C4-2B (cell line): ENCODE results near the gene GPR162.
"Not testable (repeated sequence)": the region's sequence is repeated elsewhere in the genome, so short reads cannot be mapped to it uniquely, and the experiment has no call there.

Experiments used
- H3K27ac ChIP-seq: fragments of 450-650 bp; 2 replicates; pipeline ENCODE4 v1.5.1; 2017
- ZFX ChIP-seq: fragments of 450-650 bp; IDR thresholded peaks from 2 replicates; pipeline ENCODE4 v1.6.1; 2017
- TF ChIP-seq, protein P1 (sequence below): fragments of 450-650 bp; conservative IDR thresholded peaks from 2 replicates; pipeline ENCODE4 v1.5.1; 2017; ENCODE audit warnings: mild to moderate bottlenecking

The GPR162 gene

DNA sequence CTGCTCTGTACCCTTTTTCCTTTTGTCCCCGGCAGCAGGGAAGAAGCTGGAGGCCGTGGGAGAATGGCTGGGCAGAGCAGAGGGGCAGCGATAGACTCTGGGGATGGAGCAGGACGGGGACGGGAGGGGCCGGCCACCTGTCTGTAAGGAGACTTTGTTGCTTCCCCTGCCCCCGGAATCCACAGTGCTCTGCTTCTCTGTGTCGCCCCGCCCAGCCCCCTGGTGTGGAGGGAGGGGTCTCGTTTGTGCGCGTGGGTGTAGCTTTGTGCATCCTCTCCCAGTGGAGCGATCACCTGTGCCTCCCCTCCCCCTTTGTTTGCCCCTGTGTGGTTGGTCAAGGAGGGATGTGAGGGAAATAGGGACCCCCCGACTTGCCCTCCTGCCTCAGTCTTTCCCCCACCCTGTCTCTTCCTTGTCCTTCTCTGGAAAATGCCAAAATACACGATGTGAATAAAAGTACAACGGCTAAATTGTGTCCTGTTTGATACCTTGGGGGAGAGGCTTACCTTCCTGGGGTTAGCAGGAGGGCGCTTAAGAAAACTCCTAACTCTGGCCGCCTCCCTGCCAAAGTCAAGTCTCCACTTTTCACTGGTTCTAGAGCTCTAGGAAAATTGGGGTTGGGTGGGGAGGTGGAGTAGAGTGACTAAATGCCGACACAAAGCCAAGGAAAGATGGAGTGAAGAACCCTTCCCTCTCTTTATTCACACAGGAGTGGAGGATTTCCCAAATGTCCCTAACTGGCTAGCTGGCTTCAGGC is 44.7 kb downstream of the GPR162 start:
- TF ChIP-seq ZFX: no peak
- TF ChIP-seq, protein P1, sequence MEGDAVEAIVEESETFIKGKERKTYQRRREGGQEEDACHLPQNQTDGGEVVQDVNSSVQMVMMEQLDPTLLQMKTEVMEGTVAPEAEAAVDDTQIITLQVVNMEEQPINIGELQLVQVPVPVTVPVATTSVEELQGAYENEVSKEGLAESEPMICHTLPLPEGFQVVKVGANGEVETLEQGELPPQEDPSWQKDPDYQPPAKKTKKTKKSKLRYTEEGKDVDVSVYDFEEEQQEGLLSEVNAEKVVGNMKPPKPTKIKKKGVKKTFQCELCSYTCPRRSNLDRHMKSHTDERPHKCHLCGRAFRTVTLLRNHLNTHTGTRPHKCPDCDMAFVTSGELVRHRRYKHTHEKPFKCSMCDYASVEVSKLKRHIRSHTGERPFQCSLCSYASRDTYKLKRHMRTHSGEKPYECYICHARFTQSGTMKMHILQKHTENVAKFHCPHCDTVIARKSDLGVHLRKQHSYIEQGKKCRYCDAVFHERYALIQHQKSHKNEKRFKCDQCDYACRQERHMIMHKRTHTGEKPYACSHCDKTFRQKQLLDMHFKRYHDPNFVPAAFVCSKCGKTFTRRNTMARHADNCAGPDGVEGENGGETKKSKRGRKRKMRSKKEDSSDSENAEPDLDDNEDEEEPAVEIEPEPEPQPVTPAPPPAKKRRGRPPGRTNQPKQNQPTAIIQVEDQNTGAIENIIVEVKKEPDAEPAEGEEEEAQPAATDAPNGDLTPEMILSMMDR: no peak
- peak overlapping the region; percentile 100 for H3K27ac ChIP-seq

DNA sequence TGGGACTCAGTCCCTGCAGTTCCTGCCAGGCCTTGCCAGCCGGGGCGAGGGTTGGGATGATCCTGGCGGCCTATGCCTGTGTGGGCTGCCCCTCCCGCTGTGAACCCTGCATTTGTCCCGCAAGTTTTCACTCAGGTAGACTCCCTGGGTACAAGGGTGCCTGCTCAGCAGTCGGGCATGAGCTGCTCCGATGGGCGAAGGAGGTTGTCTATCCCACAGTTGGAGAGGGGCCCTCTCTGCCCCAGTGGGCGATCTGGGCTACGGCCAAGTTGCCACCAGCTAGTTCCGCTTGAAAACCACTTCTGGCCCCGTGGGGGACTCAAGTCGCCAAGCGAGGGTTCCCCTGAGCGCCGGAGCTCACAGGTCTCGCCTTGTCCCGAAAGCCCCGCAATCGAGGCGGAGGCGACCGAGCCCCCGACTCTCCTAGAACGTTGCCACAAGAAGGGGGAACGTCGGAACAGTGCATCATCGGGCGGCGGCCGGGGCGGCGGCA is 45.3 kb downstream of the GPR162 start:
- peak overlapping the region; percentile 100 for H3K27ac ChIP-seq
- TF ChIP-seq ZFX: no peak
- TF ChIP-seq, protein P1: no peak

DNA sequence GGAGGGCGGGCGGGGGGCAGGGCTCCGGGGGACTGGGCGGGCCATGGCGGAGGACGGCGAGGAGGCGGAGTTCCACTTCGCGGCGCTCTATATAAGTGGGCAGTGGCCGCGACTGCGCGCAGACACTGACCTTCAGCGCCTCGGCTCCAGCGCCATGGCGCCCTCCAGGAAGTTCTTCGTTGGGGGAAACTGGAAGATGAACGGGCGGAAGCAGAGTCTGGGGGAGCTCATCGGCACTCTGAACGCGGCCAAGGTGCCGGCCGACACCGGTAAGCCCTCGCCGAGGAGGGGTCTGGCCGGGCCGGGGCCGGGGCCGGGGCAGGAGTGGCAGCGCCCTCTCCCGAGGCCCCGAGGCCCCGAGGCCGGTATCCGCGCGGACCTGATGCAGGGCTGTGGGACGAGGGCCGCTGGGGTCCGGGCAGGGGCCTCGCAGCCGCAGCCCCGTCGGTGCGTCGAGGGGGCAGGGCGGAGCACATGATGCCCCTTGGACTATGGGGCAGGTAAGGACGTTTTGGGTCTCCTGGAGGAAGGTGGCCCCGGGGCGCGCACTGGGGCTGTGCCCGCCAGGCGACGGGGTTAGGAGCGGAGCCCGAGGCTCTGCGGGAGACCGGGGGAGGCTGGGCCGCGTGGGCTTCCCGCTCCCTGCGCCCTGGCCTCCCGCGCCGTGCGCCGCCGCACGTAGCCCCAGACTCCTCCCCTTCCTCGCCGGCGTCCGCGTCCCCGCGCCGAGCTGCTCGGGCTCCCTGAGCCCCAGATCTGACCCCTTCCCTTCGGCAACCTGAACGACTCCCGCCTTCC is 46.0 kb downstream of the GPR162 start, which contains the start of gene TPI1:
Gene TPI1, plus strand, starts transcription at position 119 of the 798 bp plus-strand sequence. Its CDS starts 36 bp downstream, at position 155.
- TF ChIP-seq ZFX: peak; percentile 83
- TF ChIP-seq, protein P1: no peak
- H3K27ac ChIP-seq: peak within 1 kb of the TSS; percentile 100

DNA sequence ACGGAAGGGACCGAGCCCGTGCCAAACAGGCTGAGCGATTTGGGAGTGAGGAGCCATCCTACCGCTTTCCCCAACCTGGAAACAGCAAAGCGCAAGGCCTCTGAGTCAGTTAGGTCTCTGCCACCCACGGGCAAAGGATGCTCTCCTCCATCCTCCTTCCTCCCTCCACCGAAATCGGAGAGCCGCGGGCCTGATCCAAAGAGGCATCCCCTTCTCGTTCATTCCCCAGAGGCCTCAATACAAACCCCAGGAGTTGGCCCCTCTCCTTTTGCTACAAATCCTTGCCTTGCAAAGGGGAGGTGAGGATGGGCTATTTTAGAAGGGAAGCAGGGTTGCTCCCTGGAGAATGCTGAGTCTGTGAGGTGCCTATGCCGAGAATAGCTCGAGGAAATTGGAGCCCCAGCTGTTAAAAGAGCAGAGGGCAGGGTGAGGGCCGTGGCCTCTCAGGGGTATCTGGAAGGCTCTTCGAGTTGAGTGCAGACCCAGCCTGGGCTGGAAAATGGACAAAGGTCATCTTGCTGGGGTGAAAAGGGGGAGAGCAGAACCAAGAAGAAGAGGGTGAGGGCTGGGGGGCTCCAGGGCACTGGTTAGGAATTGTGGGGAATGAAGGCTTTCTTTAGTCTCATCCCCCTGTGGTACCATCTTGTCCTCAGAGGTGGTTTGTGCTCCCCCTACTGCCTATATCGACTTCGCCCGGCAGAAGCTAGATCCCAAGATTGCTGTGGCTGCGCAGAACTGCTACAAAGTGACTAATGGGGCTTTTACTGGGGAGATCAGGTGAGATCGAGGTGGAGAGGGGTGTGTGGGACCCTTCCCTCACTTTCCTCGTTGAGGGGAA is 46.8 kb downstream of the GPR162 start:
- H3K27ac ChIP-seq: peak overlapping the region; percentile 100

GRCh38 chr12:6869049-6870021 is 47.7 kb downstream of the GPR162 start:
- TF ChIP-seq ZFX: no peak
- TF ChIP-seq, protein P1: peak; percentile 96
- peak overlapping the region; percentile 100 for H3K27ac ChIP-seq

More for the DNA sequence above, 46.8 kb downstream of the GPR162 start:
- TF ChIP-seq, protein P1: no peak
- TF ChIP-seq ZFX: no peak

DNA sequence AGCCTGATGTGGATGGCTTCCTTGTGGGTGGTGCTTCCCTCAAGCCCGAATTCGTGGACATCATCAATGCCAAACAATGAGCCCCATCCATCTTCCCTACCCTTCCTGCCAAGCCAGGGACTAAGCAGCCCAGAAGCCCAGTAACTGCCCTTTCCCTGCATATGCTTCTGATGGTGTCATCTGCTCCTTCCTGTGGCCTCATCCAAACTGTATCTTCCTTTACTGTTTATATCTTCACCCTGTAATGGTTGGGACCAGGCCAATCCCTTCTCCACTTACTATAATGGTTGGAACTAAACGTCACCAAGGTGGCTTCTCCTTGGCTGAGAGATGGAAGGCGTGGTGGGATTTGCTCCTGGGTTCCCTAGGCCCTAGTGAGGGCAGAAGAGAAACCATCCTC is 48.7 kb downstream of the GPR162 start:
- H3K27ac ChIP-seq: not testable (repeated sequence)
